GM12874 (cell line): ENCODE data around the gene FBXL7.

Experiments
- CTCF ChIP-seq: IDR thresholded peaks from 2 replicates; pipeline ENCODE4 v1.5.1; 2011; ENCODE audit warnings: low read depth, mild to moderate bottlenecking, control low read depth, low read length, moderate library complexity; ENCODE audit not compliant: insufficient read depth

The FBXL7 gene

GRCh38 chr5:15807871-15808270 is 307.9 kb downstream of the FBXL7 start:
- TF ChIP-seq CTCF: no peak

- no peak for TF ChIP-seq CTCF
Observed at GRCh38 chr5:15808577-15808976, 308.6 kb downstream of the FBXL7 start.

GRCh38 chr5:15819617-15820016 is 319.6 kb downstream of the FBXL7 start:
- no peak for TF ChIP-seq CTCF

- TF ChIP-seq CTCF: no peak
Observed at GRCh38 chr5:15821506-15821905, 321.5 kb downstream of the FBXL7 start.

GRCh38 chr5:15823398-15823797 is 323.4 kb downstream of the FBXL7 start:
- TF ChIP-seq CTCF: no peak

- TF ChIP-seq CTCF: no peak
Observed at GRCh38 chr5:15827741-15828140, 327.8 kb downstream of the FBXL7 start.

- no peak for TF ChIP-seq CTCF
Observed at GRCh38 chr5:15831408-15831807, 331.4 kb downstream of the FBXL7 start.

GRCh38 chr5:15833365-15833764 is 333.4 kb downstream of the FBXL7 start:
- TF ChIP-seq CTCF: no peak
